GM21526 (cell line): ENCODE results near the gene ACOT7.

Experiments used
- ATAC-seq: cut with Tn5 transposase; IDR thresholded peaks from one replicate; pipeline ENCODE4 v1.9.1; 2021; ENCODE audit warnings: moderate library complexity; ENCODE audit not compliant: unreplicated experiment, low FRiP score

The ACOT7 gene

DNA sequence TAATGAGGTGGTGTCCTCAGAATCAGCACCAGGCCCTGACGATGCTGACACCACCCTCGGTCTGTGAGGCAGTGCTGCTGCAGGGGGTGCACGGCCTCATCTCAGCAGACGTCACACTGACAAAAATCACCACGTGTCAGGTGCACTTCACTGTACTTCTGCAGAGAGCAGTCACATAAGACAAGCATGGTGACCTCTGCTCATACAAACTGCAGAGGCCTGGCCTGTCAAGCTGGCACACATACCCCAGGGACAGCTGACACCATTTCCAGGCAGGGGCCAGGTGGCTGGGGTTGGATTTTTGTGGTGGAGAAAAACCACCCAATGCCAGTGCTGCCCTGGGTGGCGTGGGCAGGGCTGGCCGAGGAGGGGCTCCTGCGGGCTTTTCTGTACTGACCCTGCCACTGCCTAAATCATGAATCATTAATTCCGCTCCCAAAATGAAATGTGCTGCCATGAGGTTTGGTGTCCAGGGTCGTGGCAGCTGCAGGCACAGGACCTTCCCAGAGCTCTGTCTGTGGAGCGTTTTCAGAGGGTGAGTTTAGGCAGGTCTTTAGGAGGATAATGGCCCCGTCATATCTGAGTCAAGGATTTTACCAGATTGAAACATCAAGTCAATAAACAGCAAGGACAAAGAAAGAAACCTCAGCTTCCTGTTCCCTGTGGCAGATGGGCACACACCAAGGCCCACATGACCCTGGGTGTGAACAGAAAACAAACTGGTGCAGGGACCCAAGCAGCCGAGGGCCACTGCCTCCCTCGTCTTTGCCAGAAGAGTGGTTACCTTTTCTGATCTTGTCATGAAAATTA lies 99.3 kb downstream of the ACOT7 start:
- no peak for ATAC-seq

DNA sequence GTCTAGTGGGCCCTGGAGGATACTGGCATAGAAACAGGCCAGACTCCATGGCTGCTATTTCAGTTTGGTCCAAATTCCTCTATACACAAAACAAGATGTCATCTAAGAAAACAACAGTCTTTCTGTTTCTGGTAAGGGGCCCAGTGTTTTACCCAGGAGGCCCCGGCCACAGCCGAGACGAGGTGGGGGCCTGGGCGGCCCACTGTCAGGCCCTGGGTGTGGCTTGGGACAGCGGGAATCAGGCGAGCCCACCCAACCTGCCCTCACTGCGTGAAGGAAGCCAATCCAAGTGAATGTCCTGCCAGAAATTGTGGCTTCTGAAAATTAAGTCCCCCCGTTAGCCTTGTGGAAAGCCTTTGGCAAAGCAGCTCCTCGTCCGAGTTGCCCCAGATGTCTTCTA lies 101.5 kb downstream of the ACOT7 start:
- ATAC-seq = no peak

DNA sequence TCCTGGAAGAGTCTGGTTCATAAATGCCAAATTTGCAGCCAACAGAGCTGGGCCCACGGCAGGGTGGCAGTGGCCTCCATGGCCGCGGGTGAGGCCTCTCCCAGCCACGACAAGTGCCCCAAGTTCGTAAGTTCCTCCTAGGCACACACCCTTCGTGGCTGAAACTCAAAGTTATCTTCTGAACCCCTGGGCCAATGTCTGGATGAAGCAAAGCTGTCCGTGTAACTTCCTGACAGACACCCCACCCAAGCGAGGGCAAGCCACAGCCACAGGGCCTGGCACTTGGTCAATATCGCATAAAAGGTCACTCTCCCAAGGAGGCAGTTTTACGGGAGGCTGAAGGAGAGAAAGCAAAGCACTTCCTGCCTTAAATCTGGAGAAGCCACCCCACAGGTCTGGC lies 104.9 kb downstream of the ACOT7 start:
- no peak for ATAC-seq

DNA sequence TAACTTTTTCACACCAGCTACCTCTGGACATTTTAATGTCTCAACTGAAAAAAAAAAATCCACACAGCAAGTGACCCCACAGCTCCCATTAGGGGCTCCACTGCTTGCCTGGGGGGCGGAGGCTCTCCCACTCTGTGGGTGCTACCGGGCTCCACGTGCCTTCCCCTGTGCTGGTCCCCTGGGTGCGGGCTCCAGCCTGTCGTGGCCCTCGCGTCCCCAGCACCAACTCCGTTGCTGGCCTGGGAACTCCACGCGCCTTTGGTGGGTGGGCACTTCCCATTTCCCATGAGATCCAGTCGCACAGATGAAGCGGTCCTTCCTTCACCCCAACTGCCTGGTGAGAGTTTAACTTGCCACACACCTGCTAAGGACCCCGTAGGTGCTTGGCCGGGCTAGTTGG lies 105.5 kb downstream of the ACOT7 start:
- ATAC-seq = no peak

DNA sequence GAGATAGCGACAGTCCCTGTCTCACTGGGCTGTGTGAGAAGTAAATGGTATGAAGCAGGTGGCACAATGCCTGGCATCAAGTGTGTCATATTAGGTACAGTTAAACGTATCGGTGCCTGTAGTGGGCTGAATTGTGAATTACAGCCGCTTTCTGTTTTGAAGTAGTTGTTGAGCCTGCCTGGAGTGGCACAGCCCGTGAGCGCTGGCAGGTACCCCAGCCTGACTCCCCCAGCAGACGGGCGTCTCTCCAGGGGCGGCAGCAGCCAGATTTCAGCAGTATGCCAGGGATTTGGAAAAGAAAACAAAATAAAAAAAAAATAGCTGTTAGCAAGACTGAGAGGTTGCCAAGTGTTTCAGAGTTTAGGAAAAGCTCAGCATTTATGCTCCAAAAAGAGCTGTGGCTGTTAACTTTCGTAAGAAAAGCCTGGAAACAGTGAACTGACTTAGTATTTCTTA lies 106.1 kb downstream of the ACOT7 start:
- ATAC-seq = no peak

DNA sequence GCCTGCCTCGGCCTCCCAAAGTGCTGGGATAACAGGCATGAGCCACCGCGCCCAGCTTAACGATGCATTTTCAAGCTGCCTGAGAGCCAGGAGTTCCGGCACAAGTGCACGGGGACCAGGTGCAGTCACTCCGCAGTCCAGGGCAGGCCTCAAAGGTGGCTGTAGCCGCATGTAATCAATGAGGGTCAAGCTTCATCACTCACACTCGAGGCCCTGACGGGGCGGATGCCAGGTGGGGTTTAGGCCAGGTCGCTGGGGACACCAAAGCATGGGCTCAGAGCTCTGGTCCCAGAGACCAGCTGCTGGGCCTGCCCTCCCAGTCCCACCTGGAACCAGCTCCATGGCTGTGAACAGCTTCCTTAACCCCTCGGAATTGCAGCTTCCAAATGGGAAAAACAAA lies 106.5 kb downstream of the ACOT7 start:
- ATAC-seq = no peak

DNA sequence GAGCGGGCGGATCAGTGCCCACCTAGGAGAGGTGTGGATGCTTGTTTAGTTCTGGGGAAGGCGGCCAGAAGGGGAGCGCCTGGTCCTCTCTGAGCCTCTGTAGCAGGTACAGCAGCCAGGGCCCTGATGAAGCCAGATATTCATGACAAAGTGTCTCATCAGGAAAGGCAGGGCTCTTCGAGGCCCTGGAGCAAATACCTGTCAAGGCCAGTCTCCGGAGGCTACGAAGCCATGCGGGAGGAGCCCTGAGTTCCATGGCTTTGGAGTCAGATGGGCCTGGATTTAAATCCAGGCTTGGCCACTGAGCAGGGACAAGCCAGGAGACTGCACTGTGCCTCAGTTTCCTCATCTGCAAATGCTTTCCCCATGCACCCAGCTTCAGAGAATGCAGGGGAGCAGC lies 107.3 kb downstream of the ACOT7 start:
- no peak for ATAC-seq

DNA sequence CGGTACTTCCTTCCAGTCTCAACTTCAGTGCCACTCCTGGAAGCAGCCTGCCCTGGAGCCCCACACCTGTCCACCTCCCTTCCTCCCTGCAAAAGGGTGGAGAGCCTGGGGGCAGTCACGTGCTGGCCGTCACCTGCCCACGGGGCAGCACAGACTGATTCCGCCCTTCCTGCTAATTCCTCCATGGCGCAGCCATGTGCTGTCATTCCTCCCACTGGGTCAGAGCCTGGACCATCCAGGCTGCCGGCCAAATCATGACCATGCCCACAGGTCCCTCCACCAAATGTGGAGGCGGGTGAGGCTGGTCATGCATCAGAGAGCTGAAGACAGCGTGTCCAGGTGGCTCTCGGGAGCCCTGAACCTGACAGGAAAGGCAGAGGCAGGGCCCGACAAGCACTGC lies 108.2 kb downstream of the ACOT7 start:
- ATAC-seq = no peak

DNA sequence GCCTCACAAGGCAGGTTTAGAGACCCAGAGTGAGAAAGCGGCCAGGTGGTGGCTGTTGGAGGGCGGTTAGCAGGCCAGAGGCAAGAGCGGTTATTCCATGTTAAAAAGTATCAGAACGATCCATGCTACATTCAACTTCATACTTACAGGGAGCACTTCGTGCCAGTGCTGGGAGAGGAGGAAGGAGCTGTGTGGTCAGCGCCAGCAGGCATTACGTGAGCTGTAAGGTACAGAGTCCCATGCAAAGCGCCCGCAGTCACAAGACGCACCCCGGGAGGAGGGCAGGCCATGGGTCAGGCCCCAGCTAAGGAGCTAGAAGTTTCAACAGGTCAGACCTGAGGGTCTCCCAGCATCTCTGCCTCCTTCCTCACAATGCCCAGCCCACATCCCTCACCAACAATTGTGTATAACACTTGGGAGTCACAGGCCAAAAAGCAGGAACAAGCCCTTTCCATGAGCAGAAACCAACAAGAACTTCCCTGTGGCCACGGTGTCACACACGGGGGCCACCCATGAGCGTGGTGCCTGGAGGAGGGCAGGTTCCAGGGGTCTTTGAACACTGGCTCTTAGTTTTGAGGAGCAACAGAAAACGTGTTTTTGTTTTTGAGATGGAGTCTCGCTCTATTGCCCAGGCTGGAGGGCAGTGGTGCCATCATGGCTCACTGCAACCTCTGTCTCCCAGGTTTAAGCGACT lies 110.8 kb downstream of the ACOT7 start:
- ATAC-seq = no peak

DNA sequence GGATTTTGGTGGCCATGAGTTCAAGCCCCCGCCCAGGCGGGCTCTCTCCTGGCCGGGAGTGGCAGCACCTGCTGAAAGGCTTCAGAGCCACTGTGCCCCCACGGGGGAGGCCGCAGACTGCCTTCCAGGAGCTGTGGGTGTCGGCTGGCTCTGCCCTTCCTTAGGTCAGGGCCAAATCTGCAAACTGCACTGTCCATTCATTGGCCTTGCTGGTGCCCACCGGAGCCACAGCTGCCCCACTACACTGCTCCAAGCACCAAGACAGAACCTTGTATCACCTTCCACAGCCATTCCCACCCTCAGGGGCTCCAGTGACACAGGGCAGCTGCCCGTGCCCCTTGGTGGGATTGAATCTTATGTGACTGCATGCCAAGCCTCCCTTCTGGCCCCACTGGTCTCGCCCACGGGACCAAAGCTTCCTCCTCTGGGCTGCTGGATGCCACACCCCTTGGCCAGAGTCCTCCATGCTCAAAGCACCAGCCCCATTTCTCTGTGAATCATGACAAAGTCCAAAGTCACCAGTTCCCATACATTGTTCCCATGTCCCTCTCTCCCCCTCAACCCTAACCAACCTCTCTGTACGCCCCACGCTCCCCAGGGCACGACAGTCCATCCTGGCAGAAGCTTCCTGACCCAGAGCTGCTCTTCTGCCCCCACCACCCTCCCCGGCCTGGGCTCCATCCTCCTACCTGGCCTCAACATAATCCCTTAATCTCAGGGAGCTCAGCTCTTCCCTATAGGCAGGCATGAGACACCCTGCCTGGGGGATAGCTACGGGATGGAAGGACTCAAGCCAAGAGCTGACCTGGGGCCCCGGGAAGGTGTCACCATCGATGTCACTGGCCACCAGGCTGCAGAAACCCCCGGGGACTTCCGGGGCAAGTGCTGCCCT lies 111.8 kb downstream of the ACOT7 start:
- no peak for ATAC-seq

DNA sequence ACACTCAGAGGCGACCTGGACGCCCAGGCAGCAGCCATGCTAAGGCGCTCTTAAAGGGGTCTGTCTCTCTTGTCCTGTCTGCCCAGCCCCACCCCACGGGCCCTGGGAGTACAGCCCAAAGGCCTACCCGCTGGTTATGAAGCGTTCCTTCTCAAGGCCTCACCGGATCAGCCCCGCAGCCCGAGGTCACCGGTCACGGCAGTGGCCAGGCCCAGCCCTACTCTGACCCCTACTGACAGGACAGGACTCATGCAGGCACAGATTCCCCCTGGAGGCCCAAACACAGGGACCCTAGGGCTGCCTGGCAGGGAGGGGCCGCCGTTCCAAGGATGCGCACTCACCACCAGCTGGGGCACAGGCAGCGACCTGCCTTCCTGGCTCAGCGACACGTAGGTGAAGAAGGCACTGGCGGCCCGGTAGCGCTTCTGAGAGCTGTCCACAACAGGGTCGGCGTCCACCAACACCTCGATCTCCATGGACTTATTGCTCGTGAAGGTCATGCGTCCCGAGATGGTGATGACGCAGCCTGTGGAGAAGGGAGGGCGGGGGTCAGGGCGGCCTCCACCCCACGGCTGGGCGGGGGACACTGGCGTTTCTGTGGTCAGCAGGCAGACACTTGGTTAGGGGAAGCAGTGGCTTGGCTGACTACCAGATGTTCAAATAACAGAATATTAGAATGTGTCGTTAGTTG lies 112.7 kb downstream of the ACOT7 start:
- no peak for ATAC-seq

DNA sequence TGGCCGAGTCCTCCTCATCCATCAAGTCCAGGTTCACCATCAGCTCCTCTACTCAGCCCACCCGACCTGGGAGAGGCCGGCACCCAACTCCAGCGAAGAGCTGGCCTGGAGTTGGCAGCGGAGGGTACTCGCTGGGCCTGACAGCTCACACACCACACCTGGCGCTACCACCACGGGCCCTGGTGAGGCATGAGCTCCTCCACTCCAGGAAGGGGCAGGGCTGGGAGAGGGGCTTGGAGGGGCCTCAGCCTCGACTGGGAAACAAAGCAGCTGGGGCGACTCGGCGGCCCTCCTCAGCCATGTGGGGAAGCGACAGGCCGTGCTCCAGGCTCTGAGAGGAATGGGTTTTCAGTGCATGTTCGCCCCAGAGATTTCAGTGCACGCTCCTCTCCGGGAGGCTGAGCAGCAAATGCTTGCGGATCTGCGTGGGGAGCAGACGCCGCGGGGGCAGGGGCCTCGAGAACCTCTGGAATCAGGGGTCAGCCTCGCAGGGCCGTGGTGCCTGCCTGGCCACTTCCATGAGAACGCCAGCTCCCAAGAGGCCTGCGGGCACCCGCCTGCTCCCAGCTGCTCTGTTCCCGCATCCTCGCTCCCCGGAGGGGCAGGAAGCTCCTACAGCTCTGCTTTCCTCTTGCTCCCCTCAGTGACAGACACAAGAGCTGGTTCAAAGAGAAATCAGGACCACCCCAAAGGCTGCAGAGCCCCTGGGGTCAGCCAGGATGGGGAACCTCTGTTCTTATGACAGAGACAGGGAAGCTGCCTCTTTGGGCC lies 113.8 kb downstream of the ACOT7 start:
- ATAC-seq = no peak

DNA sequence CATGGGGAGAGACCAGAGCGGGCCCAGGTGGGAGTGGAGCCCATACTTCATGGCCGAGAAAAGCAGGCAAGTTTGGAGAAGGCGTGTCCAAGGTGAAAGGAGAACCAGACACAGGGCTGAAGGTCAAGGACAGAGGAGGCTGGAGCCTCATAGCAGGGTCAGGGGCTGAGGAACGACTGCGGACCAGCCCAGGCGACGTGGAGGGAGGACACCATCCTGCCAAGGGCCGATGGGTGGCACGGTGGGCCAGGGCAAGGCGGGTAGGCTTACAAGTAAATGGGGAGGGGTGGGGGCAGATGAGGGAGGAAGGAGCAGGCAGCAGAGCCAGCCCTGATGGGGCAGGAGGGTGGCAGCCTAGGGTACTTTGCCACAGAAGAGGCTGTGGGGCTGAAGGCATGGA lies 114.5 kb downstream of the ACOT7 start:
- no peak for ATAC-seq

DNA sequence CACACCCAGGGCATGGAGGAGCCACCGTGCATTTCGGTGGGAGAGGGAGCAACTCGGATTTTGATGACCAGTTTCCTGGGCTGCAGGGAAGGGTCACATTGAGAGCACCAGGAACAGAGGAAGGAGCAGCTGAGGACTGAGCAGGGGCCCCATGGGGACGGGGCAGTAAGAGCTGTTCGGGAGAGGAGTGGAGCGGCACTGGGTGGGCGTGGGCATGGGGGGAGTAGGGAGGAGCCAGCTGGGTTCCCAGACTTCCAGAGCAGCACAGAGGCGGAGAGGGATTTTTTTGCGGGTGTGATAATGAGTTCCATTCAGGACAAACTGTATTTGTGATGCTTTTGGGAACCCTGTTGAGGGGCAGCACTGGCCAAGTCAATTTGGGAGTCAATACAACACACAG lies 115.3 kb downstream of the ACOT7 start:
- ATAC-seq = no peak

DNA sequence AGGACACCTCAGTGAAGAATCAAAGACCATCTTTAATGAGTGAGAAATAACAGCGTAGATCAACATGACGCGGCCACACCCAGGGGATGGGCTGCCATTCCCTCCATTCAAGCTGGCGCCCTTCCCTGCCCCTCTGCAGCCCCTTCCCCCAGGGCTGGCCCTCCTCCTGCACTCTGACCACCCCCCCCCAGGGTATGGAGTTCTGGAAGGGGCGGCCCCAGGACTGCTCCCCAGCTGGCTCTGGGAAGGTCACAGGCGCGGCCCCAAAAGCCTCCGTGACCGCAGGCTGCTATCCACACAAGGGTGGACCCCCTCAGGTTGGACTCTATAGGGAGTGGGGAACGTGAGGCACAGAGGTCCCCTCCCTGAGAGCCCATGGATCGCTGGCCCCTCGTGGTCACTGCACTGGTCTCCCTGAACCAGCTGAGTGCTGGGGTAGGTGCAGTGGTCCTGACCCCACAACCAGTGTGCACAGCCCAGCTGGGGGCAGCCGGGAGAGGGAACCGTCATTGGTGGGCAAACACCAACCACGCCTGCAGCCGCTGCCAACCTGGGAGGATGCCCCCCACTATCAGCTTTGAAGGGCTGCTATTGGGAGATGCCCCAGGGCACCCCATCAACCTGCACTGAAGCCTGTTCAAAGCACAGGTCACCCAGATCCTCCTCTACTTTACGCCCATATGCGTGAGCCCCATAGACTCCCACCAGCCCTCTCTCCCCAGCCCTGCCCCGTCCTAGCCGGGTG lies 116.6 kb downstream of the ACOT7 start:
- ATAC-seq = no peak

DNA sequence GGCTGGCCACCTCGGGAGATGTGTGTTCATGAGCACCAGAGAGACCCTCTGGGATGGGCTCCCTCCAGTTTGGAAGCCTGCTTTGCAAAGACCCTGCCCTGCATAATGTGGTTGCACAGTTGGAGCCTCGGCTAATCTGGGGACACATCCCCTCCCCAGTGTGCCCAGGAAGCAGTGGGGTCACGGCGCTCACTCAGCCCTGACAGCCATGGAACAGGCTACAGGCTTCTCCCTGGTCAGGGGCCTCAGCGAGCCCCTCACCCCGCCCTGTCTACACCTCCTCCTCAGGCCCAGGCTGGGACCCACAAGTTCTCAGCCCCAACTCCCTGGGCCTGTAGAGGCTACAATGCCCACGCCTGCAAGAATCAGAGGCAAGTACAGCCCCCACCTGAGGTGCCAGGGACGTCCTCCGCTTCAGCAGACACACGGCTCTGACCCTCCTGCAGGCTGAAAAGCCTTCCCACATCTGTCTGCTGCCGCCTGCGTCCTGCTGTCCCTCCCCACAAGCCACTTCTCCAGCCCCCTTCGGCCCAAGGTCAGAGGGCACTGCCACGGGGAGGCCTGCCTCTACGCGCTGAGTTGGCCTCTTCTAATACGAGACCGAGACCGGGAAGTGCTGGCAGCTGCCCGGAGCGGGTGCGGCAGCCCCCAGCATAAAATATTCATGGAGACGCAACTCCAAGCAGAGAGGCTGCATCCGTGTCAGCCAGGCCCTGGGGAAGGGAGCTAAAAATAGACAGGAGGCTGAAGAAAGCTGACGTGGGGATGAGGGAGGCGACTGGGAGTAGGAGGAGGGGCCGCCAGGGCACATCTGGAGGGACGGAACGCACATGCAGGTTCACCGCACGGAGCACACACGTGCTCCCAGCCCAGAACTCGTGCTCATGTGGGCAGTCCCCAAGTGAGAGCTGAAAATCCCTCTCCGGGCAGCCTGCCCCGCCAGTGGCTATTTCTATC lies 117.5 kb downstream of the ACOT7 start:
- no peak for ATAC-seq

DNA sequence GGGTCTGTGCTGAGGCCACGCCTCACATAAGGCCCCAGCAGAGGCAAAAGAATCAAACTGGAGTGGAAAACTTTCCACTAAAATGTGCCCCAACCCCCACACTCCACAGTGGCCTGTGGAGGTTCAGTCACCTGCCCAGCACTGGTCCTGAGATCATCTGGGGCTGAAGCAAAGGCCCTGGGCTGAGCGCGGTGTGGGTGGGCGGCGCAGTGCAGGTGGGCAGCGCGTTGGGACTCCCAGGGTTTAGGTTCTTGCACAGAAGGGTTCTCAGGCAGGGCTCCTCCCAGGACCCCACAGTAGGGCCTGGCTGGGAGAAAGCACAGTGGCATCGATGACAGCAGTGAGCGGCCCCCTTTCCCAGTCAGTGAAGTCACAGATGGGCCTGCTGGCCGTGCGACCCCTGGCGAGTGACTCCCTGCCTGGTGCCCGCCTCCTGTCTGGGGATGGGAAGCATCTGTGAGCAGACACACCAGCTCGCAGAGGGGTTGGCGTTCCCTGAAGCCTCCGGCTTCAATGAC lies 118.9 kb downstream of the ACOT7 start:
- no peak for ATAC-seq

DNA sequence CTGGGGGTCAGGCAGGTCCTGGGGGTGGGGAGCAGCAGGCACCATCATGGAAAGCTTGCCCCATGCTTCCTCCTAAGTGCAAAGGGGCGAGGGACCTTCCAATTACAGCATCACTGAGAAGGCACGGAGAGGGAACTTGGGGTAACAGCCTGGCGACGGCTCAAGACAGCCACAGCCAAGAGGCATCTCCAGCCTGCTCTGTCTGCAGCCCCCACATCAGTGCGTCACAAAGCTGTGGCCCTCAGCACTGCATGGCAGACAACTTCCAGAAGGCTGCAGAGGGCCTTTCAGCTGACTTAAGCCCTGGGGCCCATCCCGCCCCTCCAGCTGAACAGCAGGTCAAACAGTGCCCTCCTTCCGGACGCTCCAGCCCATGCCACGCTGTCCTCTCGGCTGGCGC lies 119.5 kb downstream of the ACOT7 start:
- no peak for ATAC-seq
